OCI-LY7 (cell line): Measurements from ENCODE around the gene LRRC10B. TPM values are rescaled to one million over a fixed set of nuclear protein-coding genes. Genes with fewer than 3 reads are reported as not detected.

Experiments used
- BruUV-seq: library from RNA; stranded (reverse); fragments of 400-500 nt; replicated peaks from 2 replicates; lab custom pipeline; 2021; lab: Mats Ljungman, UMichigan
- CTCF ChIA-PET: fragments of 300-600 bp; sonication (Branson Sonifier 250); formaldehyde crosslinking; loops from one replicate; lab custom pipeline; 2022; ENCODE audit warnings: antibody characterized with exemption; ENCODE audit not compliant: unreplicated experiment; lab: Charles Lee
- POLR2A ChIA-PET: fragments of 300-600 bp; sonication (Branson Sonifier 250); formaldehyde crosslinking; loops from one replicate; lab custom pipeline; 2022; ENCODE audit warnings: antibody characterized with exemption; lab: Charles Lee
- DNase-seq: peaks from one replicate; pipeline ENCODE4 v3.0.0-alpha.2; 2015; ENCODE audit warnings: low spot score
- H2AFZ ChIP-seq: fragments of 200-600 bp; sonication (generic), shearing (Covaris generic); 2 replicates; pipeline ENCODE4 v1.6.1; 2014; ENCODE audit warnings: mild to moderate bottlenecking, antibody characterized with exemption, low read length, moderate library complexity
- H3K27ac ChIP-seq: fragments of 200-600 bp; sonication (generic); 2 replicates; pipeline ENCODE4 v1.5.1; 2014; ENCODE audit warnings: mixed run types, low read depth, mild to moderate bottlenecking, moderate library complexity, low read length, inconsistent platforms; ENCODE audit not compliant: poor library complexity, severe bottlenecking
- H3K36me3 ChIP-seq: fragments of 200-600 bp; sonication (generic); 2 replicates; pipeline ENCODE4 v1.6.1; 2014; ENCODE audit warnings: mild to moderate bottlenecking, antibody characterized with exemption, low read length, moderate library complexity, mixed read lengths; ENCODE audit not compliant: insufficient read depth
- H3K4me1 ChIP-seq: fragments of 200-600 bp; sonication (generic); 2 replicates; pipeline ENCODE4 v1.5.1; 2014; ENCODE audit warnings: mild to moderate bottlenecking, low read length; ENCODE audit not compliant: insufficient read depth, poor library complexity, severe bottlenecking
- H3K4me2 ChIP-seq: fragments of 200-600 bp; sonication (generic); 2 replicates; pipeline ENCODE4 v1.6.1; 2014; ENCODE audit warnings: mild to moderate bottlenecking, low read length
- H3K4me3 ChIP-seq: fragments of 200-600 bp; sonication (generic); 2 replicates; pipeline ENCODE4 v1.5.1; 2014; ENCODE audit warnings: mild to moderate bottlenecking, low read depth, low read length; ENCODE audit not compliant: poor library complexity, severe bottlenecking
- H3K79me2 ChIP-seq: fragments of 200-600 bp; sonication (generic); 2 replicates; pipeline ENCODE4 v1.6.1; 2016; ENCODE audit warnings: low read depth, mild to moderate bottlenecking, low read length, moderate library complexity, mixed read lengths; ENCODE audit not compliant: insufficient read depth
- H3K9me2 ChIP-seq: fragments of 200-600 bp; sonication (generic); 2 replicates; pipeline ENCODE4 v1.6.1; 2016; ENCODE audit warnings: mild to moderate bottlenecking, low read length, mixed read lengths; ENCODE audit not compliant: insufficient read depth
- H3K9me3 ChIP-seq: fragments of 200-600 bp; sonication (generic); 2 replicates; pipeline ENCODE4 v1.6.1; 2014; ENCODE audit warnings: mild to moderate bottlenecking, mixed run types, low read length, mixed read lengths
- H4K20me1 ChIP-seq: fragments of 200-600 bp; sonication (generic); 2 replicates; pipeline ENCODE4 v1.6.1; 2014; ENCODE audit warnings: mild to moderate bottlenecking, antibody characterized with exemption, low read length, moderate library complexity, mixed read lengths; ENCODE audit not compliant: insufficient read depth
- CTCF ChIP-seq: fragments of 200-600 bp; sonication (generic); conservative IDR thresholded peaks from 2 replicates; pipeline ENCODE4 v1.5.1; 2014; ENCODE audit warnings: mild to moderate bottlenecking, antibody characterized with exemption, low read length, moderate library complexity, mixed read lengths
- EZH2phosphoT487 ChIP-seq: fragments of 200-600 bp; sonication (generic); IDR thresholded peaks from 2 replicates; pipeline ENCODE4 v1.6.1; 2018; ENCODE audit warnings: low read depth, borderline replicate concordance, mild to moderate bottlenecking, mixed run types, antibody characterized with exemption, low read length, moderate library complexity, mixed read lengths
- intact Hi-C: fragments of 100-400 bp; cut with micrococcal nuclease; formaldehyde crosslinking; loops from one replicate; pipeline ENCODE4 v1.10.0; 2022; ENCODE audit not compliant: unreplicated experiment
- microRNA-seq: library from miRNA; unstranded; fragments of <30 nt; microRNA quantifications from one replicate; pipeline ENCODE4 v1.2.0, GENCODE V29; 2022; ENCODE audit warnings: borderline replicate concordance
- small RNA-seq: library from RNA; depleted of rRNA; stranded (forward); fragments of <200 nt; gene quantifications from one replicate; pipeline ENCODE3, GENCODE V24; 2014
- total RNA-seq, 2 experiments: library from RNA; depleted of rRNA in 1 of 2; stranded (reverse); fragments of >200 nt in 1 of 2; shearing (Covaris generic) in 1 of 2; gene quantifications; 2 replicates each; pipeline ENCODE4 v1.2.3, GENCODE V29; 2014 to 2022

Gene LRRC10B
- total RNA-seq, 2 experiments from 2014 or later: not detected

- no peaks in the 10 kb centered on the region for H4K20me1 ChIP-seq
- H3K4me1 ChIP-seq: no peaks in the 10 kb centered on the region
- H3K9me2 ChIP-seq: no peaks in the 10 kb centered on the region
- no peaks in the 10 kb centered on the region for H3K36me3 ChIP-seq
- no peak overlapping the region for H3K4me3 ChIP-seq
- H3K9me3 ChIP-seq: no peaks in the 10 kb centered on the region
- CTCF ChIA-PET: no interaction called here
- TF ChIP-seq EZH2phosphoT487: no peak
- no peak for TF ChIP-seq CTCF
- no TSS peak for BruUV-seq
- no peak overlapping the region for H2AFZ ChIP-seq
- POLR2A ChIA-PET: no interaction called here
- intact Hi-C loops: no loop called here
- DNase-seq: no peak
- H3K79me2 ChIP-seq: no peaks in the 10 kb centered on the region
- no peak overlapping the region for H3K4me2 ChIP-seq
- H3K27ac ChIP-seq: no peak overlapping the region
Observed at GRCh38 chr11:61555978-61556377, 47.4 kb downstream of the LRRC10B start.

- Histone ChIP-seq H3K9me2 (no peaks in the 10 kb centered on the region), H2AFZ (no peak overlapping the region), H3K4me3 (no peak overlapping the region), H3K4me1 (no peaks in the 10 kb centered on the region), H4K20me1 (no peaks in the 10 kb centered on the region), H3K4me2 (no peak overlapping the region), H3K79me2 (no peaks in the 10 kb centered on the region), H3K9me3 (no peaks in the 10 kb centered on the region), H3K27ac (no peak overlapping the region), H3K36me3 (no peaks in the 10 kb centered on the region)
- no peak for DNase-seq
- no TSS peak for BruUV-seq
- intact Hi-C loops: no loop called here
- TF ChIP-seq EZH2phosphoT487: no peak
- TF ChIP-seq CTCF: no peak
- ChIA-PET POLR2A (no interaction called here), CTCF (no interaction called here)
Observed at GRCh38 chr11:61556621-61557020, 48.1 kb downstream of the LRRC10B start.

Small RNA genes lying within 50 kb of the gene (microRNA-seq; reads per million reads assigned to microRNA genes)
- gene MIR4488: not detected

Small RNA genes lying within 50 kb of the gene (small RNA-seq; reads per million reads assigned to genes)
- gene MIR4488: not detected

Other genes with a start within 250 kb of the LRRC10B start
- 0.51 and 0.79 TPM in 2 replicates for gene VWCE, start 213.4 kb upstream of the LRRC10B start, total RNA-seq (2014; rRNA removed; shearing (Covaris generic))
- 4.1 and 5.5 TPM in 2 replicates for gene VWCE, start 213.4 kb upstream of the LRRC10B start, total RNA-seq (2022)
- gene DDB1, start 175.6 kb upstream of the LRRC10B start, total RNA-seq (2014; rRNA removed; shearing (Covaris generic)): 194 and 218 TPM in 2 replicates
- 211 and 225 TPM in 2 replicates for gene DDB1, start 175.6 kb upstream of the LRRC10B start, total RNA-seq (2022)
- gene TKFC, start 175.5 kb upstream of the LRRC10B start, total RNA-seq (2014; rRNA removed; shearing (Covaris generic)): 75.3 and 77.8 TPM in 2 replicates
- gene TKFC, start 175.5 kb upstream of the LRRC10B start, total RNA-seq (2022): 166 and 169 TPM in 2 replicates
- 21.7 and 28.1 TPM in 2 replicates for gene CYB561A3, start 146.9 kb upstream of the LRRC10B start, total RNA-seq (2014; rRNA removed; shearing (Covaris generic))
- 58.2 and 63.8 TPM in 2 replicates for gene CYB561A3, start 146.9 kb upstream of the LRRC10B start, total RNA-seq (2022)
- gene TMEM138, start 146.4 kb upstream of the LRRC10B start, total RNA-seq (2014; rRNA removed; shearing (Covaris generic)): 25.8 and 31.1 TPM in 2 replicates
- 48.8 and 51.5 TPM in 2 replicates for gene TMEM138, start 146.4 kb upstream of the LRRC10B start, total RNA-seq (2022)
- 0.64 and 1.4 TPM in 2 replicates for gene TMEM216, start 116.2 kb upstream of the LRRC10B start, total RNA-seq (2014; rRNA removed; shearing (Covaris generic))
- 1.8 and 2.5 TPM in 2 replicates for gene TMEM216, start 116.2 kb upstream of the LRRC10B start, total RNA-seq (2022)
- gene CPSF7, start 78.8 kb upstream of the LRRC10B start, total RNA-seq (2014; rRNA removed; shearing (Covaris generic)): 56.1 and 69.4 TPM in 2 replicates
- gene CPSF7, start 78.8 kb upstream of the LRRC10B start, total RNA-seq (2022): 128 and 153 TPM in 2 replicates
- gene SDHAF2, start 78.6 kb upstream of the LRRC10B start, total RNA-seq (2014; rRNA removed; shearing (Covaris generic)): 40.6 and 41.2 TPM in 2 replicates
- 28.0 and 33.3 TPM in 2 replicates for gene SDHAF2, start 78.6 kb upstream of the LRRC10B start, total RNA-seq (2022)
- gene SYT7, start 72.3 kb downstream of the LRRC10B start, total RNA-seq (2014; rRNA removed; shearing (Covaris generic)): not detected in 2 replicates
- gene SYT7, start 72.3 kb downstream of the LRRC10B start, total RNA-seq (2022): not detected in 2 replicates
- not detected in 2 replicates for gene DAGLA, start 171.6 kb downstream of the LRRC10B start, total RNA-seq (2014; rRNA removed; shearing (Covaris generic))
- gene DAGLA, start 171.6 kb downstream of the LRRC10B start, total RNA-seq (2022): not detected in 2 replicates
- gene MYRF, start 243.9 kb downstream of the LRRC10B start, total RNA-seq (2014; rRNA removed; shearing (Covaris generic)): 0.19 and 0.23 TPM in 2 replicates
- 0.98 and 1.1 TPM in 2 replicates for gene MYRF, start 243.9 kb downstream of the LRRC10B start, total RNA-seq (2022)